Ovary (tissue), 3 donors: ENCODE data around the gene KLB.

ENCODE experiments used
- EP300 ChIP-seq: sonication (generic); formaldehyde crosslinking; IDR thresholded peaks from one replicate; pipeline ENCODE4 v1.6.1; 2017; ENCODE audit warnings: antibody characterized with exemption
- POLR2A ChIP-seq: fragments of 450-650 bp; IDR thresholded peaks from one replicate; pipeline ENCODE4 v1.6.1; 2017; ENCODE audit warnings: antibody characterized with exemption, mild to moderate bottlenecking, moderate library complexity
- TF ChIP-seq, protein P1 (sequence below), 3 donors: fragments of 450-650 bp in 2 of 3; fragments of 200-600 bp in 1 of 3; IDR thresholded peaks; one replicate each; pipeline versions ENCODE4 v1.5.1 to v1.8.0; 2016 to 2022; ENCODE audit warnings: antibody characterized with exemption in 3 of 3, mild to moderate bottlenecking in 1 of 3
- donor health status: DM: no; HTN: no; CAD: no.

DNA sequence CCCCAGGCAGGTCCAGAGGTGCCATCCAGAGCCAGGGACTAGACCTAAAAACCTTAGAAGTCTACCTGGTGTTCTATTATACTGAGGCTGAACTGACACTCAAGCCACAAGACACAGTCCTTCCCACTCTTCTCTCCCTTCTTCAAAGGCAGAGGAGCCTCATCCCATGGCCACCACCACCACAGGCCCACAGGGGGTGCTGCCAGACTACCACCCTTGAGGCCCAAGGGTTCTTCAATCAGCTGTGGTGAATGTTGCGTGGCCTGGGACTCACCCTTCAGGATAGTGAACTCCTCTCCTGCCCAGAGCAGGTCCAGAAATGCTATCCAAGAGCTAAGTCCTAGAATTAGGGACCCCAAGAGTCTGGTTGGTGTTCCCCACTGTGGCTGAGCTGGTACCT lies 23.0 kb upstream of the KLB start:
- TF ChIP-seq, protein P1, sequence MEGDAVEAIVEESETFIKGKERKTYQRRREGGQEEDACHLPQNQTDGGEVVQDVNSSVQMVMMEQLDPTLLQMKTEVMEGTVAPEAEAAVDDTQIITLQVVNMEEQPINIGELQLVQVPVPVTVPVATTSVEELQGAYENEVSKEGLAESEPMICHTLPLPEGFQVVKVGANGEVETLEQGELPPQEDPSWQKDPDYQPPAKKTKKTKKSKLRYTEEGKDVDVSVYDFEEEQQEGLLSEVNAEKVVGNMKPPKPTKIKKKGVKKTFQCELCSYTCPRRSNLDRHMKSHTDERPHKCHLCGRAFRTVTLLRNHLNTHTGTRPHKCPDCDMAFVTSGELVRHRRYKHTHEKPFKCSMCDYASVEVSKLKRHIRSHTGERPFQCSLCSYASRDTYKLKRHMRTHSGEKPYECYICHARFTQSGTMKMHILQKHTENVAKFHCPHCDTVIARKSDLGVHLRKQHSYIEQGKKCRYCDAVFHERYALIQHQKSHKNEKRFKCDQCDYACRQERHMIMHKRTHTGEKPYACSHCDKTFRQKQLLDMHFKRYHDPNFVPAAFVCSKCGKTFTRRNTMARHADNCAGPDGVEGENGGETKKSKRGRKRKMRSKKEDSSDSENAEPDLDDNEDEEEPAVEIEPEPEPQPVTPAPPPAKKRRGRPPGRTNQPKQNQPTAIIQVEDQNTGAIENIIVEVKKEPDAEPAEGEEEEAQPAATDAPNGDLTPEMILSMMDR (IDR thresholded peaks at IDR 0.05) = no peak
- no peak for TF ChIP-seq POLR2A
- no peak for TF ChIP-seq EP300
